Suprapubic skin (tissue), 4 donors: ENCODE results near the gene LRRC7. TPM values are rescaled to one million over a fixed set of nuclear protein-coding genes. Genes with fewer than 3 reads are reported as not detected.
"Not testable (repeated sequence)": the region's sequence is repeated elsewhere in the genome, so short reads cannot be mapped to it uniquely, and the experiment has no call there.

Experiments used
- DNase-seq, 2 donors: peaks; one replicate each; pipeline ENCODE4 v3.0.0-alpha.2; 2019; ENCODE audit warnings: low spot score in 2 of 2
- H3K27ac ChIP-seq: fragments of 200-600 bp; sonication (generic); one replicate; pipeline ENCODE4 v1.5.1; 2019
- H3K27me3 ChIP-seq: fragments of 200-600 bp; sonication (generic); one replicate; pipeline ENCODE4 v1.5.1; 2019
- H3K36me3 ChIP-seq: fragments of 200-600 bp; sonication (generic); one replicate; pipeline ENCODE4 v1.5.1; 2019
- H3K4me1 ChIP-seq: fragments of 200-600 bp; sonication (generic); one replicate; pipeline ENCODE4 v1.5.1; 2019
- H3K4me3 ChIP-seq: fragments of 200-600 bp; sonication (generic); one replicate; pipeline ENCODE4 v1.5.1; 2019; ENCODE audit warnings: mild to moderate bottlenecking
- H3K9me3 ChIP-seq: fragments of 200-600 bp; sonication (generic); one replicate; pipeline ENCODE4 v1.5.1; 2019
- CTCF ChIP-seq, 2 donors: fragments of 200-600 bp in 1 of 2; fragments of 450-650 bp in 1 of 2; sonication (generic) in 1 of 2; IDR thresholded peaks; one replicate each; pipeline ENCODE4 v1.5.1; 2016 to 2019; ENCODE audit warnings: antibody characterized with exemption in 2 of 2, mild to moderate bottlenecking in 1 of 2, moderate library complexity in 1 of 2
- EP300 ChIP-seq: sonication (generic); formaldehyde crosslinking; IDR thresholded peaks from one replicate; pipeline ENCODE4 v1.6.1; 2017; ENCODE audit warnings: antibody characterized with exemption
- POLR2A ChIP-seq, 2 donors: fragments of 450-650 bp; IDR thresholded peaks; one replicate each; pipeline ENCODE4 v1.6.1; 2017; ENCODE audit warnings: antibody characterized with exemption in 2 of 2, mild to moderate bottlenecking in 2 of 2, moderate library complexity in 2 of 2
- POLR2AphosphoS5 ChIP-seq, 3 donors: sonication (generic); formaldehyde crosslinking; IDR thresholded peaks; one replicate each; pipeline ENCODE4 v1.6.1; 2017; ENCODE audit warnings: antibody characterized with exemption in 3 of 3
- WGBS: methylation state at CpG from one replicate; pipeline ENCODE4 v1.1.5; 2018; 5-methylcytosine and 5-hydroxymethylcytosine counted together
- total RNA-seq, 4 donors: library from RNA; depleted of rRNA; stranded (reverse); fragments of >200 nt; gene quantifications; one replicate each; pipeline ENCODE4 v1.1.0, GENCODE V29; 2016

Gene LRRC7
- total RNA-seq, 4 donors from 2014 or later: 0.24 to 0.98 (median 0.47) TPM

GRCh38 chr1:70041317-70042045, 473.8 kb downstream of the LRRC7 start:
- no peak for TF ChIP-seq EP300
- no peak for TF ChIP-seq CTCF (IDR thresholded peaks at IDR 0.05)
- H3K9me3 ChIP-seq: no peaks in the 10 kb centered on the region
- no peaks in the 10 kb centered on the region for H3K4me1 ChIP-seq
- H3K27me3 ChIP-seq: no peaks in the 10 kb centered on the region
- 92% methylated on average over 7 of the region's 7 CpGs for WGBS
- no peak overlapping the region for H3K27ac ChIP-seq
- no peak overlapping the region for H3K4me3 ChIP-seq
- DNase-seq: no peak
- H3K36me3 ChIP-seq: no peaks in the 10 kb centered on the region

GRCh38 chr1:70042090-70042731, 474.5 kb downstream of the LRRC7 start:
- H3K27ac ChIP-seq: no peak overlapping the region
- TF ChIP-seq EP300 (no peak), CTCF (IDR thresholded peaks at IDR 0.05) (no peak), POLR2A (IDR thresholded peaks at IDR 0.05) (no peak)
- no peaks in the 10 kb centered on the region for H3K4me1 ChIP-seq
- H3K27me3 ChIP-seq: no peaks in the 10 kb centered on the region
- H3K36me3 ChIP-seq: no peaks in the 10 kb centered on the region
- H3K9me3 ChIP-seq: no peaks in the 10 kb centered on the region
- 79% methylated on average over 3 of the region's 3 CpGs for WGBS
- H3K4me3 ChIP-seq: no peak overlapping the region
- no peak for DNase-seq

GRCh38 chr1:70043804-70044203, 476.1 kb downstream of the LRRC7 start:
- Histone ChIP-seq H3K4me3 (no peak overlapping the region), H3K36me3 (no peaks in the 10 kb centered on the region), H3K9me3 (no peaks in the 10 kb centered on the region), H3K27ac (no peak overlapping the region), H3K4me1 (no peaks in the 10 kb centered on the region), H3K27me3 (no peaks in the 10 kb centered on the region)
- no peak for DNase-seq
- TF ChIP-seq CTCF (IDR thresholded peaks at IDR 0.05) (no peak), POLR2A (IDR thresholded peaks at IDR 0.05) (no peak)

GRCh38 chr1:70044832-70045231, 477.1 kb downstream of the LRRC7 start:
- H3K27ac ChIP-seq: no peak overlapping the region
- no peaks in the 10 kb centered on the region for H3K36me3 ChIP-seq
- no peaks in the 10 kb centered on the region for H3K9me3 ChIP-seq
- TF ChIP-seq POLR2AphosphoS5 (IDR thresholded peaks at IDR 0.05) (no peak), POLR2A (IDR thresholded peaks at IDR 0.05) (no peak), CTCF (IDR thresholded peaks at IDR 0.05) (no peak)
- DNase-seq: no peak
- H3K4me1 ChIP-seq: no peaks in the 10 kb centered on the region
- no peak overlapping the region for H3K4me3 ChIP-seq
- no peaks in the 10 kb centered on the region for H3K27me3 ChIP-seq
- WGBS: 73% methylated on average over 2 of the region's 2 CpGs

GRCh38 chr1:70045581-70045980, 477.9 kb downstream of the LRRC7 start:
- H3K36me3 ChIP-seq, DNase-seq, H3K27me3 ChIP-seq, H3K27ac ChIP-seq, H3K9me3 ChIP-seq, H3K4me1 ChIP-seq, H3K4me3 ChIP-seq: not testable (repeated sequence)
- WGBS: 92% methylated on average over 1 of the region's 1 CpG
